SK-N-SH (cell line): ENCODE data around the gene CEACAM19. TPM values are rescaled to one million over a fixed set of nuclear protein-coding genes. Genes with fewer than 3 reads are reported as not detected.
A peak's percentile ranks its signal among the peaks of the same experiment; 100 is the strongest.

Experiments
- CTCF ChIA-PET: fragments of 300-600, 350-600 bp; formaldehyde crosslinking; extraction: SDS; loops from one replicate; lab custom pipeline; 2021; lab: Yijun Ruan, JAX
- POLR2A ChIA-PET: fragments of 350-600 bp; sonication (Branson Sonifier 250); formaldehyde crosslinking; extraction: SDS; loops from one replicate; lab custom pipeline; 2020; ENCODE audit warnings: antibody characterized with exemption, inconsistent platforms; lab: Yijun Ruan, JAX
- DNase-seq: peaks from one replicate; pipeline ENCODE4 v3.0.0; 2012
- H2AFZ ChIP-seq: fragments of 200-600 bp; sonication (generic); 2 replicates; pipeline ENCODE4 v1.8.1; 2016; ENCODE audit warnings: antibody characterized with exemption, mild to moderate bottlenecking, low read depth
- H3F3A ChIP-seq: fragments of 200-600 bp; sonication (generic); replicated peaks from 2 replicates; pipeline ENCODE3; 2016; ENCODE audit warnings: antibody characterized with exemption, mild to moderate bottlenecking; ENCODE audit not compliant: insufficient read depth
- H3K27ac ChIP-seq, 2 experiments: fragments of 200-500 bp in 1 of 2; fragments of 200-600 bp in 1 of 2; sonication (Bioruptor generic) in 1 of 2; sonication (generic), shearing (Covaris generic) in 1 of 2; 2 replicates each; pipeline versions ENCODE4 v1.5.1 to v1.6.1; 2014 to 2016; ENCODE audit warnings: low read depth in 2 of 2, inconsistent platforms in 1 of 2, low read length in 1 of 2, mild to moderate bottlenecking in 1 of 2, mixed read lengths in 1 of 2
- H3K27me3 ChIP-seq: fragments of 200-600 bp; sonication (generic), shearing (Covaris generic); 2 replicates; pipeline ENCODE4 v1.6.1; 2016; ENCODE audit warnings: mixed run types; ENCODE audit not compliant: insufficient read depth
- H3K36me3 ChIP-seq, 2 experiments: fragments of 200-500 bp in 1 of 2; fragments of 200-600 bp in 1 of 2; sonication (Bioruptor generic) in 1 of 2; sonication (generic) in 1 of 2; replicated peaks in 1 of 2; 2 replicates each; pipeline versions ENCODE3 to v1.5.1; 2014 to 2016; ENCODE audit warnings: low read length in 1 of 2, mild to moderate bottlenecking in 1 of 2; ENCODE audit not compliant: insufficient read depth in 2 of 2, control insufficient read depth in 1 of 2
- H3K4me1 ChIP-seq, 2 experiments: fragments of 200-500 bp in 1 of 2; fragments of 200-600 bp in 1 of 2; sonication (Bioruptor generic) in 1 of 2; sonication (generic), shearing (Covaris generic) in 1 of 2; 2 replicates each; pipeline versions ENCODE4 v1.5.1 to v1.6.1; 2014 to 2016; ENCODE audit warnings: low read depth in 1 of 2, low read length in 1 of 2, mixed run types in 1 of 2; ENCODE audit not compliant: insufficient read depth in 2 of 2, control insufficient read depth in 1 of 2
- H3K4me2 ChIP-seq: fragments of 200-600 bp; sonication (generic), shearing (Covaris generic); 2 replicates; pipeline ENCODE4 v1.6.1; 2017; ENCODE audit warnings: mixed run types
- H3K4me3 ChIP-seq, 2 experiments: fragments of 200-500 bp in 1 of 2; fragments of 200-600 bp in 1 of 2; sonication (Bioruptor generic) in 1 of 2; sonication (generic), shearing (Covaris generic) in 1 of 2; 2 replicates each; pipeline versions ENCODE4 v1.5.1 to v1.8.1; 2014 to 2016; ENCODE audit warnings: low read depth in 2 of 2, inconsistent platforms in 1 of 2, low read length in 1 of 2, mild to moderate bottlenecking in 1 of 2, mixed read lengths in 1 of 2, moderate library complexity in 1 of 2
- H3K79me2 ChIP-seq: fragments of 200-600 bp; sonication (generic); 2 replicates; pipeline ENCODE4 v1.8.1; 2017; ENCODE audit warnings: mild to moderate bottlenecking; ENCODE audit not compliant: insufficient read depth
- H3K9ac ChIP-seq: fragments of 200-600 bp; sonication (generic); 2 replicates; pipeline ENCODE4 v1.6.1; 2017; ENCODE audit warnings: mixed run types
- H3K9me2 ChIP-seq: fragments of 200-600 bp; sonication (generic); 2 replicates; pipeline ENCODE4 v1.6.1; 2017; ENCODE audit warnings: mixed run types
- H3K9me3 ChIP-seq: fragments of 200-600 bp; sonication (generic); 2 replicates; pipeline ENCODE4 v1.6.1; 2017; ENCODE audit warnings: mixed run types, mild to moderate bottlenecking, moderate library complexity
- H4K20me1 ChIP-seq: fragments of 200-600 bp; sonication (generic); 2 replicates; pipeline ENCODE4 v1.6.1; 2017; ENCODE audit warnings: mild to moderate bottlenecking, mixed run types; ENCODE audit not compliant: insufficient read depth
- EP300 ChIP-seq, 2 experiments: IDR thresholded peaks; 2 replicates each; pipeline versions ENCODE4 v1.4.0 to v1.6.1; 2012; ENCODE audit warnings: borderline replicate concordance in 1 of 2, low read depth in 1 of 2, low read length in 1 of 2
- EZH2phosphoT487 ChIP-seq: fragments of 200-600 bp; sonication (generic); IDR thresholded peaks from 2 replicates; pipeline ENCODE4 v1.6.1; 2017; ENCODE audit warnings: low read depth, mixed run types, mild to moderate bottlenecking, antibody characterized with exemption, moderate library complexity, borderline replicate concordance
- FOSL2 ChIP-seq: IDR thresholded peaks from 2 replicates; pipeline ENCODE4 v1.4.0; 2012; ENCODE audit warnings: low read depth, mild to moderate bottlenecking, moderate library complexity, borderline replicate concordance
- FOXM1 ChIP-seq: IDR thresholded peaks from 2 replicates; pipeline ENCODE4 v1.4.0; 2012; ENCODE audit warnings: low read depth, mild to moderate bottlenecking
- GABPA ChIP-seq: IDR thresholded peaks from 2 replicates; pipeline ENCODE4 v1.4.0; 2012; ENCODE audit warnings: low read depth, mild to moderate bottlenecking
- GATA2 ChIP-seq: sonication (generic); formaldehyde crosslinking; IDR thresholded peaks from 2 replicates; pipeline ENCODE4 v1.5.0; 2020; ENCODE audit warnings: mild to moderate bottlenecking, missing genetic modification reagents
- MEF2A ChIP-seq: IDR thresholded peaks from 2 replicates; pipeline ENCODE4 v1.4.0; 2012; ENCODE audit warnings: low read depth, borderline replicate concordance
- SMC3 ChIP-seq: IDR thresholded peaks from 2 replicates; pipeline ENCODE4 v1.6.1; 2012; ENCODE audit warnings: low read depth, low read length, improper control_type of control experiment
- TAF1 ChIP-seq: IDR thresholded peaks from 2 replicates; pipeline ENCODE4 v1.6.1; 2012; ENCODE audit warnings: low read depth, mild to moderate bottlenecking, low read length, moderate library complexity, borderline replicate concordance
- TEAD4 ChIP-seq: IDR thresholded peaks from 2 replicates; pipeline ENCODE4 v1.4.0; 2012; ENCODE audit warnings: mild to moderate bottlenecking, borderline replicate concordance; ENCODE audit not compliant: insufficient read depth
- YY1 ChIP-seq: IDR thresholded peaks from 2 replicates; pipeline ENCODE4 v1.4.0; 2012; ENCODE audit warnings: low read depth, mild to moderate bottlenecking
- WGBS: methylation state at CpG from one replicate; pipeline ENCODE4 v1.1.6; 2017; ENCODE audit warnings: low lambda C conversion rate; 5-methylcytosine and 5-hydroxymethylcytosine counted together
- polyA plus RNA-seq, 3 experiments: library from polyadenylated mRNA; depleted of rRNA; stranded (reverse); fragments of >200 nt; gene quantifications; 2 replicates each; pipeline ENCODE4 v1.2.3, GENCODE V29; 2012
- TF ChIP-seq, protein P1 (sequence below): fragments of 150-350 bp; IDR thresholded peaks from 2 replicates; pipeline ENCODE4 v1.6.1; 2016; ENCODE audit warnings: mild to moderate bottlenecking, low read depth, low read length
- TF ChIP-seq, protein P2 (sequence below): IDR thresholded peaks from 2 replicates; pipeline ENCODE4 v1.4.0; 2012; ENCODE audit warnings: low read depth, borderline replicate concordance
- TF ChIP-seq, protein P3 (sequence below): fragments of 200-600 bp; sonication (generic); IDR thresholded peaks from 2 replicates; pipeline ENCODE4 v1.6.1; 2017; ENCODE audit warnings: antibody characterized with exemption, mild to moderate bottlenecking, moderate library complexity
- TF ChIP-seq, protein P4 (sequence below): IDR thresholded peaks from 2 replicates; pipeline ENCODE4; 2012

The CEACAM19 gene
- polyA plus RNA-seq, 1 of the 3 experiments (the other 2 are of a cell fraction) = 2.0 TPM

DNA sequence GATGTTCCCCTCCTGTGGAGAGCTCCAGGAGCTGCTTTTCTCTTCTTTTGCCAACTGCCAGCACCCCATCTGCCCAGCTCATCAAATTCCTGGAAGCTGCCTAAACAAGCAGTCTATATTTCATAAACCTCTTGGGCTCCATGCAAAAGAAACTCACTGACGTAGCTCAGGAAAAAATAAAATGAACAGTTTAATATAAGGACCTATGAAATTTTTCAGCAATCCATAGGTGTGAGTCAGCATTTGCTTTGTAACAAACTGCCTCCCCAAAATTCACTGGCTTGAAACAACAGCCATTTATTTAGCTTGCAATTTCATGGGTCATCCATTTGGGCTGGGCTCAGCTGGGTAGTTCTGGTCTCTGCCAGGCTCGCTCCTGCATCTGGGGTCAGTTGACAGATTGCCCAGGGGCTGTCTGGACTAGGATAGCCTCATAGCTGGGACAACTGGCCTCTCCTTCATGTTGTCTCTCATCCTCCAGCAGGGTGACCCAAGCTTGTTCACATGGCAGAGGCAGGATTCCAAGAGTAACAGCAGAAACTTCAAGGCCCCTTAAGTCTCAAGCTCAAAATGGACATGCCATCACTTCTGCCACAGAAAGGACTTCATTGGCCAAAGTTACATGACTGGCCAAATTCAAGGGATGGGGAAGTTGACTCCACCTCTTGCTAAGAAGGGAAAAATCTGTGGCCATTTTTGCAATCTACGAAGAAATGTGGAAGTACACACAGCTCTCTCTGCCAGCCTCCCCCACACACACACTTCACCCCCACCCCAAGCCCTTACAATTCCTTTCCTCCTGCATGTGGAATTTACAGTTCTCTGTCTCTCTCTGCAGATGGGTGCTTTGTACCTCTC lies 35.5 kb upstream of the CEACAM19 start:
- Histone ChIP-seq H3K4me3 (no peak overlapping the region), H3K36me3 (peaks cover 0 to 5% of the 10 kb centered on the region in 2 experiments), H2AFZ (no peak overlapping the region), H3K79me2 (no peaks in the 10 kb centered on the region), H3K4me2 (no peak overlapping the region)
- no peak for TF ChIP-seq EP300 (IDR thresholded peaks at IDR 0.05; ENCODE audit: borderline replicate concordance in 1 of 2, low read depth in 1 of 2, low read length in 1 of 2)
- TF ChIP-seq, protein P1, sequence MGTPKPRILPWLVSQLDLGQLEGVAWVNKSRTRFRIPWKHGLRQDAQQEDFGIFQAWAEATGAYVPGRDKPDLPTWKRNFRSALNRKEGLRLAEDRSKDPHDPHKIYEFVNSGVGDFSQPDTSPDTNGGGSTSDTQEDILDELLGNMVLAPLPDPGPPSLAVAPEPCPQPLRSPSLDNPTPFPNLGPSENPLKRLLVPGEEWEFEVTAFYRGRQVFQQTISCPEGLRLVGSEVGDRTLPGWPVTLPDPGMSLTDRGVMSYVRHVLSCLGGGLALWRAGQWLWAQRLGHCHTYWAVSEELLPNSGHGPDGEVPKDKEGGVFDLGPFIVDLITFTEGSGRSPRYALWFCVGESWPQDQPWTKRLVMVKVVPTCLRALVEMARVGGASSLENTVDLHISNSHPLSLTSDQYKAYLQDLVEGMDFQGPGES = no peak
- no peak for TF ChIP-seq YY1
- TF ChIP-seq EZH2phosphoT487 = no peak
- no peak for TF ChIP-seq FOSL2
- no peak for TF ChIP-seq GABPA
- TF ChIP-seq, all 33 proteins: peak for 0
- DNase-seq = no peak
- Histone ChIP-seq H4K20me1 (no peaks in the 10 kb centered on the region), H3K4me1 (peaks cover 0 to 8% of the 10 kb centered on the region in 2 experiments; a peak in 2 of 4 replicates), H3K9ac (no peak overlapping the region), H3K27ac (0 out of 4 replicates have a peak overlapping the region, but pooled peaks of 1 of the 2 experiments have one; percentile 21), H3F3A (peaks cover 6% of the 10 kb centered on the region), H3K9me3 (no peaks in the 10 kb centered on the region), H3K9me2 (no peaks in the 10 kb centered on the region), H3K27me3 (no peaks in the 10 kb centered on the region)
- WGBS = 91% methylated on average over 2 of the region's 3 CpGs
- POLR2A ChIA-PET = interaction anchor here (0.6 kb wide), 1 partner anchor 360 kb away, joined by 3 read pairs; no protein-coding TSS in a partner anchor
- CTCF ChIA-PET = interaction anchor here (1.3 to 2.4 kb wide), 2 partner anchors 14 to 65 kb away, joined by 3 to 13 read pairs; no protein-coding TSS in a partner anchor

DNA sequence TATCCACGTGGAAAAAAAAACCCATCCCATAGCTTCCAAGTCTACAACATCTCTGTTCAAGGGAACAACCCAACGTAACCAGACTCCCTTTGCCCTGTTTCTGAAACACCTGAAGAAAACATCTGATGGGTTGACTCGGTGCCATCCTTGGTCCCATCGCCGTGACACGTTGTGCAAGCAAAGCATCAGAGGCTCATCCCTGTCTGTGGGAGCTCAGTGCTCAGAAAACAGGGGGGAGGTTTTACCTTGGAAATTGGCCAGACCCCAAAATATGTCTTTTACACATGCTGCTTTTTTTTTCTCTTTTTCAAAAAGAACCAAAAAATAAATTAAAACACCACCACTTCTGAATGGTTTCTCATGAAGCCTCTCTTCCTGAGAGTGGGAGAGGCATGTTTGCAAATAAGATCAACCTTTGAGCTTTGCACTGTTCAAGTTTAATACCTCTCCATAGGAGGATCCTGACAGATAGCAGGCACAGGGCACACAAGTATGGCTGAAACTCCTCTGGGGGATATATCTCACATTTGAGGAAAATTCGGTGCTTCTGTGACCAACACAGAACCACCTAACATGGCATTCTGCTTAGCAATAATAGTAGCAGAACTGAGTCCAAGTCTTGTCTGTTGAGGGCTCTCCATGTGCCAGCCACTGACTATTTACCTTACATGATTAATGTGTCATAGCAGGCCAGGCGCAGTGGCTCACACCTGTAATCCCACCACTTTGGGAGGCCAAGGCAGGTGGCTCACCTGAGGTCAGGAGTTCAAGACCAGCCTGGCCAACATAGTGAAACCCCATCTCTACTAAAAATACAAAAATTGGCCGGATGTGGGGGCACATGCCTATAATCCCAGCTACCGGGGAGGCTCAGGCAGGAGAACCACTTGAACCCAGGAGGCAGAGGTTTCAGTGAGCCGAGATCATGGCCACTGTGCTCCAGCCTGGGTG lies 34.6 kb upstream of the CEACAM19 start:
- Histone ChIP-seq H3K9ac (no peak overlapping the region), H4K20me1 (no peaks in the 10 kb centered on the region), H3K4me3 (no peak overlapping the region), H3K4me2 (no peak overlapping the region), H3K27me3 (no peaks in the 10 kb centered on the region), H3F3A (peaks cover 6% of the 10 kb centered on the region), H3K79me2 (no peaks in the 10 kb centered on the region), H2AFZ (no peak overlapping the region), H3K36me3 (peaks cover 0 to under 1% of the 10 kb centered on the region in 2 experiments), H3K4me1 (peaks cover 0 to 8% of the 10 kb centered on the region in 2 experiments; a peak in 2 of 4 replicates), H3K27ac (no peak overlapping the region), H3K9me2 (no peaks in the 10 kb centered on the region), H3K9me3 (no peaks in the 10 kb centered on the region)
- no peak for DNase-seq
- POLR2A ChIA-PET = interaction anchor here (0.6 kb wide), 1 partner anchor 361 kb away, joined by 3 read pairs; no protein-coding TSS in a partner anchor
- CTCF ChIA-PET = interaction anchor here (1.3 to 2.4 kb wide), 3 partner anchors 15 to 65 kb away, joined by 3 to 13 read pairs (median 7); no protein-coding TSS in a partner anchor
- 60% methylated on average over 10 of the region's 11 CpGs for WGBS
- no peak for TF ChIP-seq MEF2A
- TF ChIP-seq, protein P2, sequence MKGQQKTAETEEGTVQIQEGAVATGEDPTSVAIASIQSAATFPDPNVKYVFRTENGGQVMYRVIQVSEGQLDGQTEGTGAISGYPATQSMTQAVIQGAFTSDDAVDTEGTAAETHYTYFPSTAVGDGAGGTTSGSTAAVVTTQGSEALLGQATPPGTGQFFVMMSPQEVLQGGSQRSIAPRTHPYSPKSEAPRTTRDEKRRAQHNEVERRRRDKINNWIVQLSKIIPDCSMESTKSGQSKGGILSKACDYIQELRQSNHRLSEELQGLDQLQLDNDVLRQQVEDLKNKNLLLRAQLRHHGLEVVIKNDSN = no peak
- TF ChIP-seq TEAD4 = no peak
- TF ChIP-seq FOXM1 = no peak
- TF ChIP-seq, protein P3, sequence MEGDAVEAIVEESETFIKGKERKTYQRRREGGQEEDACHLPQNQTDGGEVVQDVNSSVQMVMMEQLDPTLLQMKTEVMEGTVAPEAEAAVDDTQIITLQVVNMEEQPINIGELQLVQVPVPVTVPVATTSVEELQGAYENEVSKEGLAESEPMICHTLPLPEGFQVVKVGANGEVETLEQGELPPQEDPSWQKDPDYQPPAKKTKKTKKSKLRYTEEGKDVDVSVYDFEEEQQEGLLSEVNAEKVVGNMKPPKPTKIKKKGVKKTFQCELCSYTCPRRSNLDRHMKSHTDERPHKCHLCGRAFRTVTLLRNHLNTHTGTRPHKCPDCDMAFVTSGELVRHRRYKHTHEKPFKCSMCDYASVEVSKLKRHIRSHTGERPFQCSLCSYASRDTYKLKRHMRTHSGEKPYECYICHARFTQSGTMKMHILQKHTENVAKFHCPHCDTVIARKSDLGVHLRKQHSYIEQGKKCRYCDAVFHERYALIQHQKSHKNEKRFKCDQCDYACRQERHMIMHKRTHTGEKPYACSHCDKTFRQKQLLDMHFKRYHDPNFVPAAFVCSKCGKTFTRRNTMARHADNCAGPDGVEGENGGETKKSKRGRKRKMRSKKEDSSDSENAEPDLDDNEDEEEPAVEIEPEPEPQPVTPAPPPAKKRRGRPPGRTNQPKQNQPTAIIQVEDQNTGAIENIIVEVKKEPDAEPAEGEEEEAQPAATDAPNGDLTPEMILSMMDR = no peak
- no peak for TF ChIP-seq SMC3
- no peak for TF ChIP-seq GATA2 (CRISPR knock-in tag)
- TF ChIP-seq GABPA = no peak
- TF ChIP-seq, protein P4, sequence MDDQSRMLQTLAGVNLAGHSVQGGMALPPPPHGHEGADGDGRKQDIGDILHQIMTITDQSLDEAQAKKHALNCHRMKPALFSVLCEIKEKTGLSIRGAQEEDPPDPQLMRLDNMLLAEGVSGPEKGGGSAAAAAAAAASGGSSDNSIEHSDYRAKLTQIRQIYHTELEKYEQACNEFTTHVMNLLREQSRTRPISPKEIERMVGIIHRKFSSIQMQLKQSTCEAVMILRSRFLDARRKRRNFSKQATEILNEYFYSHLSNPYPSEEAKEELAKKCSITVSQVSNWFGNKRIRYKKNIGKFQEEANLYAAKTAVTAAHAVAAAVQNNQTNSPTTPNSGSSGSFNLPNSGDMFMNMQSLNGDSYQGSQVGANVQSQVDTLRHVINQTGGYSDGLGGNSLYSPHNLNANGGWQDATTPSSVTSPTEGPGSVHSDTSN = no peak
- no peak for TF ChIP-seq TAF1
